Measurements from ENCODE around the gene UBE3A.

UBE3A gene

DNA sequence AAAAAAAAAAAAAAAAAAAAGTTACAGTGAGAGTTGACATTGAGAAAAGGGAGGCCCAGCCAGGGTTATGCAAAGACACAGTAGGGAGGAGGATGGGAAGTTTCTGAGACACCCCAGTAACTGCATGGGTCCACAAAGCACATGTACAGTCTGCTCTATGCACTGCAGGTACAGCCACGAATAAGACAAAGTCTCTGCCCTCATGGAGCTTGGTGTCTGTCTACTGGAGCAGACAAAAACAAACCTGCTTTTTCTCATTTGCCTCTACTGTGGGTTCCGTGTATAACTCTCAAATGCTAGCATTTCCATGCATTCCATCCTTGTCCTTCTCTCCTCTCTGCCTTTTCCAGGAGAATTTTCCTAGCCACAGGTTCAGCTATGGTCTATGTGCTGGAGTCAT is 107.4 kb downstream of the UBE3A start:
- DNase-seq (ENCODE audit: low spot score) = no peak

DNA sequence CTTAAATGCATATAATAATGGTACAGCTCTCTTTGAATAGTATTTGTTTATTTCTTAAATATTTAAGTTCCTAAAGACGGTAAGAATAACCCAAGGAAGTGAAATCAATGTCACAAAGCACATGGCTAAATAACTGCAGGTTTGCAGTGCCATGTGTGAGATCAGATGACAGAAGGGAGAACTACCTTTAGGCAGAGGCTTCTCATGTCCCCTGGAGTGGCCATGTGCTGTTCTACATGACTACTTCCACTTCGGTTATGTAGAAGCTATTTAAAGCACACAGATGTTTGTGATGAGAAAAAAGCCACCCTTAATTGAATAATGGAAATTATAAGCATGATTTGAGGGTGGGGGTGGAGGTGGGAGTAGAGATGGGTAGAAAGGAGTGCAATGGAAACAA is 109.1 kb downstream of the UBE3A start:
- no peak for DNase-seq (ENCODE audit: low spot score)

DNA sequence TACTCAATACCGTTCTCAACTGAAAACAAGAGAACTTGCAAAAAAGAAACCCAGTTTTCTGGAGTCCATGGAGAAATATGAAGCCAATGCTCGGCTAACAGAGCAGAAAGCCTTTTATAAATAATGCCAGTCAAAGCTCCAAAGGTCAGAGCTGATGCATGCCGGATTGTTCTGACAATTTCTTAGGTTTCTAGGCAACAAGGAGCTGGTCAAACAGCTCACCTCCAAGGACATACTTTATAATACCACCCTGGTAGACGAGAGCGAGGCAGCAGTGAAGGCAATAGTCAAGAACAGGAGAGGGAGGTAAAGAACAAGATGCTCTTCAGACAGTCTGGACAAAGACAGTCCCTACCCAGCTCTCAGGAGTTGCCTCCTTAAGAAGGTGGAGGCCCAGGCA is 111.1 kb downstream of the UBE3A start:
- no peak for DNase-seq (ENCODE audit: low spot score)

DNA sequence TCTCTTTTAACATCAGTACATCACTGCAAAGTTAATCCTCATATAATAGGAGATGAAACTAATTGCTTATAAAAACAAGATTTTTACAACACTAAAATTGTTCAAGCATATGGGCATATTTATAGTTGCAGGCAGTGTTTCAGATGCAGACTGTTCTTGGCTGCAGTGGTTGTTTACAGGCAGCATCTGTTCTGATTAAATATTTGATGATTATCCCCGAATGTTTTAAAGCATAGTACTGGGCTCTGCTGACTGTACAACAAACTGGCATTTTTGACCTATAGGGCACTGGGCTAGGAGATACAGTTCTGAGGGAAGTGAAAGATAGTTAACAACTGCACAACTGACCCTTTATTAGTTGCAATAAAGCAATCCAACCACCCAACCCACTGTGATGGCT is 113.6 kb downstream of the UBE3A start:
- DNase-seq (ENCODE audit: low spot score) = no peak

DNA sequence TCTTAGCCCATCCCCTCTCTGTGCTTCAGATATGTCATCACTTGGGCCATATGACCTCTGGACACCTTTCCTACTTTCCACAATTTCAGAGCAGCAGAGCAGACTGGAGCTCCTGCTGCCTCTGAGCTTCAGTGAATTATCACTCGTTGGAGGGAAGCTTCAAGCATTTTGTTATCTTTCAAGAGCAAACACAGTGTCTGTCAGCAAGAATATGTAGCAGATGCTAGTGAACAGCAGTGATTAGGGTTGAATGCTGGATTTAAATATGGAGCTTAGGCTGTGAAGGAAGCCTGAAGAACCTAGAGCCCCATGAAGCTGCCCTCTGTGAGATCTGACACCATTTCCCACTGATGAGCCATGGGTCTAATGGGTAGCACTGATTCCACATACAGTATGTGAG is 115.4 kb downstream of the UBE3A start:
- no peak for DNase-seq (ENCODE audit: low spot score)

DNA sequence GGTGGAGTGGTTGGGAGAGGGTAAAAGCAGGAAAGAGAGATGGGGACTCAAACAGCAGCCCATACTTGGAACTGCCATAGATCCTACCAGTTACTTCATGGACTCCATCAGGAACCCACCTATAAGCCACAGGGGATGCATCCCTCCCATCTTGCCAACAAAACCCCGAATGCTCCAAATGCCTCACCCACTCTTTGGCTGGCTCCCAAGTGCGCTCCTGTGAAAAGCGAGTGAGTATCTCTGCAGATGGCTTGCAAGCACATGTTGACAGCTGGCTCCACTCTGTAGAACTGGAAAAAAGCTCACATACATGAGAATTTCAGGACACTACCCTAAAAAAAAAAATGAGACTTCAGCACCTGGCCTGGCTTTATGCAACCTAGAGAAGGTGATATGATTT is 151.0 kb downstream of the UBE3A start:
- DNase-seq (ENCODE audit: low spot score) = no peak

Measured in AG08395 (cell line).